NCI-H526 (cell line): ENCODE results near the gene C11orf98.
"Not testable (repeated sequence)": the region's sequence is repeated elsewhere in the genome, so short reads cannot be mapped to it uniquely, and the experiment has no call there.

Experiments used
- DNase-seq, 2 experiments: peaks; one replicate each; lab custom pipeline; 2025; lab: John Stamatoyannopoulos, UW

C11orf98 gene

GRCh38 chr11:62682518-62682917 lies 17.5 kb upstream of the C11orf98 start:
- DNase-seq, result no peak

- DNase-seq, result peak; percentile 53 to 85
Observed at GRCh38 chr11:62680825-62681240, 15.8 kb upstream of the C11orf98 start.

- peak; percentile 87 to 94 for DNase-seq
Observed at GRCh38 chr11:62678770-62679696, 14.0 kb upstream of the C11orf98 start, which contains the start of gene UBXN1. Gene UBXN1, minus strand, starts transcription at chr11:62679073. Its CDS starts 150 bp downstream, at chr11:62678923.

GRCh38 chr11:62678433-62678769 lies 13.4 kb upstream of the C11orf98 start:
- no peak for DNase-seq

- DNase-seq, result no peak
Observed at GRCh38 chr11:62677714-62678113, 12.7 kb upstream of the C11orf98 start.

- DNase-seq, result no peak
Observed at GRCh38 chr11:62677156-62677555, 12.1 kb upstream of the C11orf98 start.

GRCh38 chr11:62676698-62677097 lies 11.7 kb upstream of the C11orf98 start:
- no peak for DNase-seq

- DNase-seq, result not testable (repeated sequence)
Observed at GRCh38 chr11:62675415-62675814, 10.4 kb upstream of the C11orf98 start.

- no peak for DNase-seq
Observed at GRCh38 chr11:62673196-62673525, 8.2 kb upstream of the C11orf98 start.

- DNase-seq, result peak; percentile 90 to 98
Observed at GRCh38 chr11:62671608-62672389, 6.8 kb upstream of the C11orf98 start, which contains the start of the genes LBHD1 and UQCC3. Gene LBHD1, minus strand, starts transcription at chr11:62672267. Its CDS starts 2,236 bp downstream, at chr11:62670031. Gene UQCC3, plus strand, starts transcription at chr11:62671673. Its CDS starts 73 bp downstream, at chr11:62671746.

GRCh38 chr11:62671236-62671607 lies 6.2 kb upstream of the C11orf98 start:
- peak in 1 of 2 experiments; percentile 81 for DNase-seq

- DNase-seq, result no peak
Observed at GRCh38 chr11:62669420-62670161, 4.6 kb upstream of the C11orf98 start.

- DNase-seq, result no peak
Observed at GRCh38 chr11:62667460-62667859, 2.5 kb upstream of the C11orf98 start.

GRCh38 chr11:62666259-62666926 lies 1.4 kb upstream of the C11orf98 start:
- no peak for DNase-seq

- peak; percentile 78 to 80 for DNase-seq
Observed at GRCh38 chr11:62665599-62666258, 719 bp upstream of the C11orf98 start.

- DNase-seq, result peak; percentile 69 to 85
Observed at GRCh38 chr11:62664405-62665074, 470 bp downstream of the C11orf98 start.

- DNase-seq, result no peak
Observed at GRCh38 chr11:62656796-62657429, 8.1 kb downstream of the C11orf98 start.

- no peak for DNase-seq
Observed at GRCh38 chr11:62654297-62654696, 10.7 kb downstream of the C11orf98 start.

GRCh38 chr11:62652161-62653006 lies 12.6 kb downstream of the C11orf98 start:
- DNase-seq, result no peak
